ENCODE measurements around the gene ZBTB5. TPM values are rescaled to one million over a fixed set of nuclear protein-coding genes. Genes with fewer than 3 reads are reported as not detected.

The ZBTB5 gene
- total and polyA plus RNA-seq, 2 of the 4 experiments (the other 2 are of a cell fraction): 6.3 to 9.1 TPM

- no peaks in the 10 kb centered on the region for H3K9me1 ChIP-seq (ENCODE audit: insufficient read depth, low read length)
- POLR2A ChIA-PET (ENCODE audit: unreplicated experiment): no interaction called here
- H3K9me3 ChIP-seq (ENCODE audit: control insufficient read depth, insufficient read depth, low read length): no peaks in the 10 kb centered on the region
- no peaks in the 10 kb centered on the region for H3K4me1 ChIP-seq (ENCODE audit: control insufficient read depth, insufficient read depth, low read length)
- TF ChIP-seq RFX5 (IDR thresholded peaks at IDR 0.05; ENCODE audit: low read depth, low read length) (no peak), RAD21 (IDR thresholded peaks at IDR 0.05; ENCODE audit: low read length) (peak; percentile 16; the same call in 1 of the 2 replicates), USF2 (IDR thresholded peaks at IDR 0.05; ENCODE audit: low read depth, low read length) (no peak), MAZ (IDR thresholded peaks at IDR 0.05; ENCODE audit: borderline replicate concordance, low read depth, low read length) (no peak), MXI1 (IDR thresholded peaks at IDR 0.05; ENCODE audit: borderline replicate concordance, low read depth, low read length) (no peak), CTCF (conservative IDR thresholded peaks at IDR 0.05; ENCODE audit: low read depth, low read length) (peak; percentile 26; the same call in 1 of the 2 replicates), CEBPB (IDR thresholded peaks at IDR 0.05; ENCODE audit: low read depth, low read length) (no peak), SMC3 (IDR thresholded peaks at IDR 0.05; ENCODE audit: low read depth, low read length) (0 out of 2 replicates have a peak, but pooled peaks have one; percentile 16), CHD1 (IDR thresholded peaks at IDR 0.05; ENCODE audit: low read depth, low read length) (no peak), NFE2L2 (IDR thresholded peaks at IDR 0.05; ENCODE audit: low read depth, low read length) (no peak)
- H3K79me1 ChIP-seq (ENCODE audit: low read depth in 1 of 2, low read length in 2 of 2): no peaks in the 10 kb centered on the region
- intact Hi-C loops (cut with micrococcal nuclease) (no loop called here), in situ Hi-C loops (cut with MboI; ENCODE audit: low sequenced_read_pairs) (no loop called here), dilution Hi-C loops (cut with HindIII; ENCODE audit: low sequenced_read_pairs, unreplicated experiment) (no loop called here)
- no peak overlapping the region for H3K18ac ChIP-seq (ENCODE audit: low read depth, low read length)
- H2AFZ ChIP-seq (replicated peaks; ENCODE audit: low read length, poor library complexity): no peak overlapping the region
- no peaks in the 10 kb centered on the region for H3K36me3 ChIP-seq (ENCODE audit: control insufficient read depth, insufficient read depth, low read length)
- no peak overlapping the region for H2BK5ac ChIP-seq (ENCODE audit: low read depth, low read length, poor library complexity, severe bottlenecking)
- WGBS, 2 experiments (ENCODE audit: extremely low coverage in 2 of 2, insufficient read length in 1 of 2): 15% methylated on average over 4 of the region's 7 CpGs; no CpG with 5 or more reads in 1 of the 2 experiments
- H3K4me2 ChIP-seq (ENCODE audit: low read depth, low read length): no peak overlapping the region
- H4K8ac ChIP-seq (ENCODE audit: low read depth in 2 of 2, low read length in 2 of 2): no peak overlapping the region
- H2AK9ac ChIP-seq (replicated peaks; ENCODE audit: low read depth, low read length, poor library complexity): no peak overlapping the region
- H3K27ac ChIP-seq (ENCODE audit: insufficient read depth, low read length): no peak overlapping the region
- H3K4me3 ChIP-seq (ENCODE audit: insufficient read depth, low read depth, low read length): no peak overlapping the region
- no peak overlapping the region for H2AK5ac ChIP-seq (ENCODE audit: low read depth, low read length)
- no peak overlapping the region for H3K9ac ChIP-seq (ENCODE audit: low read depth, low read length)
- H2BK15ac ChIP-seq (ENCODE audit: low read depth, low read length): no peak overlapping the region
- H3K4ac ChIP-seq (ENCODE audit: low read depth, low read length): no peak overlapping the region
- BruUV-seq (replicated peaks): no TSS peak
- H2BK20ac ChIP-seq (ENCODE audit: low read depth, low read length): no peak overlapping the region
- H3K56ac ChIP-seq (ENCODE audit: extremely low read depth, insufficient read depth, low read length): no peak overlapping the region
- peaks cover 12% of the 10 kb centered on the region; the same call in 1 of the 2 replicates for H3K27me3 ChIP-seq (ENCODE audit: control insufficient read depth, insufficient read depth, low read length)
- H3K14ac ChIP-seq (replicated peaks; ENCODE audit: low read depth, low read length): no peak overlapping the region
- H2BK120ac ChIP-seq (ENCODE audit: low read depth, low read length): no peak overlapping the region
- H4K91ac ChIP-seq (ENCODE audit: insufficient read depth, low read depth, low read length): no peak overlapping the region
- H4K5ac ChIP-seq (ENCODE audit: low read depth, low read length): no peak overlapping the region
- CTCF ChIA-PET: no interaction called here
- H4K20me1 ChIP-seq (ENCODE audit: insufficient read depth, low read length): no peaks in the 10 kb centered on the region
- H3K23ac ChIP-seq (ENCODE audit: low read depth, low read length): no peak overlapping the region
- no peak for DNase-seq
- no peak for ATAC-seq (ENCODE audit: low read depth)
These were observed 74.5 kb downstream of the ZBTB5 start for GRCh38 chr9:37390759-37391158.

Measured in IMR-90 (cell line).